Measurements from ENCODE around the gene ABCA1. TPM values are rescaled to one million over a fixed set of nuclear protein-coding genes. Genes with fewer than 3 reads are reported as not detected.

ABCA1 gene
- total and polyA plus RNA-seq, 3 donors from 2014 or later = 8.5 to 57.9 (median 42.0) TPM

- Histone ChIP-seq H3K27me3 (no peaks in the 10 kb centered on the region), H3K27ac (no peak overlapping the region), H3K36me3 (ENCODE audit: low read depth, missing control alignments) (no peaks in the 10 kb centered on the region), H3K9me3 (no peaks in the 10 kb centered on the region), H3K4me3 (no peak overlapping the region), H3K4me1 (peaks cover 3% of the 10 kb centered on the region)
- 82 to 87% methylated on average over 5 of the region's 5 CpGs for WGBS, 2 donors
- TF ChIP-seq CTCF (IDR thresholded peaks at IDR 0.05) = no peak
- intact Hi-C loops (cut with DNase I; ENCODE audit: low total_unique reads) = no loop called here
- no peak for DNase-seq
These were observed 129.6 kb downstream of the ABCA1 start for GRCh38 chr9:104798209-104798995.

- no peak for DNase-seq
- no peaks in the 10 kb centered on the region for H3K9me3 ChIP-seq
- H3K4me3 ChIP-seq = no peak overlapping the region
- H3K27ac ChIP-seq = no peak overlapping the region
- intact Hi-C loops (cut with DNase I; ENCODE audit: low total_unique reads) = no loop called here
- TF ChIP-seq CTCF (IDR thresholded peaks at IDR 0.05) (no peak), POLR2A (IDR thresholded peaks at IDR 0.05) (no peak)
- peaks cover 3% of the 10 kb centered on the region for H3K4me1 ChIP-seq
- H3K36me3 ChIP-seq (ENCODE audit: low read depth, missing control alignments) = no peaks in the 10 kb centered on the region
- 92 to 97% methylated on average over 3 of the region's 3 CpGs for WGBS, 2 donors
- no peaks in the 10 kb centered on the region for H3K27me3 ChIP-seq
These were observed 132.1 kb downstream of the ABCA1 start for GRCh38 chr9:104795857-104796256.

GRCh38 chr9:104795082-104795481, 132.9 kb downstream of the ABCA1 start:
- intact Hi-C loops (cut with DNase I; ENCODE audit: low total_unique reads) = no loop called here
- 81 to 93% methylated on average over 1 of the region's 1 CpG for WGBS, 2 donors
- H3K36me3 ChIP-seq (ENCODE audit: low read depth, missing control alignments) = no peaks in the 10 kb centered on the region
- DNase-seq = no peak
- H3K27me3 ChIP-seq = no peaks in the 10 kb centered on the region
- no peak for TF ChIP-seq POLR2A (IDR thresholded peaks at IDR 0.05)
- H3K27ac ChIP-seq = no peak overlapping the region
- no peak overlapping the region for H3K4me3 ChIP-seq
- no peaks in the 10 kb centered on the region for H3K9me3 ChIP-seq
- H3K4me1 ChIP-seq = peaks cover 3% of the 10 kb centered on the region

- H3K36me3 ChIP-seq (ENCODE audit: low read depth, missing control alignments) = no peaks in the 10 kb centered on the region
- DNase-seq = no peak
These were observed 133.9 kb downstream of the ABCA1 start for GRCh38 chr9:104794070-104794469.

GRCh38 chr9:104788251-104788650, 139.7 kb downstream of the ABCA1 start:
- no peak for TF ChIP-seq POLR2A (IDR thresholded peaks at IDR 0.05)
- TF ChIP-seq CTCF (IDR thresholded peaks at IDR 0.05) = no peak
- no peak overlapping the region for H3K4me3 ChIP-seq
- WGBS, 2 donors = 77 to 89% methylated on average over 3 of the region's 3 CpGs
- no peaks in the 10 kb centered on the region for H3K36me3 ChIP-seq (ENCODE audit: low read depth, missing control alignments)
- H3K4me1 ChIP-seq = no peaks in the 10 kb centered on the region
- H3K9me3 ChIP-seq = no peaks in the 10 kb centered on the region
- intact Hi-C loops (cut with DNase I; ENCODE audit: low total_unique reads) = no loop called here
- H3K27ac ChIP-seq = no peak overlapping the region
- no peak for DNase-seq
- H3K27me3 ChIP-seq = no peaks in the 10 kb centered on the region

More at GRCh38 chr9:104794070-104794469, 133.9 kb downstream of the ABCA1 start:
- Histone ChIP-seq H3K4me3 (no peak overlapping the region), H3K27ac (no peak overlapping the region), H3K27me3 (no peaks in the 10 kb centered on the region), H3K4me1 (peaks cover 3% of the 10 kb centered on the region), H3K9me3 (no peaks in the 10 kb centered on the region)
- TF ChIP-seq POLR2A (IDR thresholded peaks at IDR 0.05) = no peak
- TF ChIP-seq CTCF (IDR thresholded peaks at IDR 0.05) = no peak
- WGBS, 2 donors = 80 to 84% methylated on average over 2 of the region's 2 CpGs
- intact Hi-C loops (cut with DNase I; ENCODE audit: low total_unique reads) = no loop called here
